NCI-H128 (cell line): Measurements from ENCODE around the gene AAK1.

ENCODE experiments used
- DNase-seq: peaks from one replicate; lab custom pipeline; 2025; ENCODE audit not compliant: unreplicated experiment; lab: John Stamatoyannopoulos, UW

The AAK1 gene

GRCh38 chr2:69499242-69499641 is 144.3 kb downstream of the AAK1 start:
- no peak for DNase-seq

GRCh38 chr2:69495861-69496260 is 147.7 kb downstream of the AAK1 start:
- DNase-seq: no peak

GRCh38 chr2:69495008-69495407 is 148.5 kb downstream of the AAK1 start:
- DNase-seq: no peak

- DNase-seq: no peak
Measured at GRCh38 chr2:69494126-69494525, 149.4 kb downstream of the AAK1 start.

- no peak for DNase-seq
Measured at GRCh38 chr2:69493268-69493667, 150.3 kb downstream of the AAK1 start.

- DNase-seq: no peak
Measured at GRCh38 chr2:69491864-69492263, 151.7 kb downstream of the AAK1 start.

GRCh38 chr2:69490486-69490885 is 153.1 kb downstream of the AAK1 start:
- DNase-seq: no peak

- no peak for DNase-seq
Measured at GRCh38 chr2:69489793-69490192, 153.7 kb downstream of the AAK1 start.

GRCh38 chr2:69483696-69484095 is 159.8 kb downstream of the AAK1 start:
- DNase-seq: no peak

GRCh38 chr2:69483024-69483423 is 160.5 kb downstream of the AAK1 start:
- DNase-seq: no peak

GRCh38 chr2:69482471-69482870 is 161.1 kb downstream of the AAK1 start:
- no peak for DNase-seq

- DNase-seq: no peak
Measured at GRCh38 chr2:69481421-69481820, 162.1 kb downstream of the AAK1 start.

GRCh38 chr2:69477627-69478026 is 165.9 kb downstream of the AAK1 start:
- DNase-seq: no peak

- DNase-seq: no peak
Measured at GRCh38 chr2:69474688-69475087, 168.9 kb downstream of the AAK1 start.

GRCh38 chr2:69471793-69472192 is 171.7 kb downstream of the AAK1 start:
- no peak for DNase-seq

- no peak for DNase-seq
Measured at GRCh38 chr2:69470911-69471310, 172.6 kb downstream of the AAK1 start.

- DNase-seq: no peak
Measured at GRCh38 chr2:69469784-69470183, 173.8 kb downstream of the AAK1 start.

- no peak for DNase-seq
Measured at GRCh38 chr2:69469375-69469774, 174.2 kb downstream of the AAK1 start.

GRCh38 chr2:69466728-69467127 is 176.8 kb downstream of the AAK1 start:
- no peak for DNase-seq

- no peak for DNase-seq
Measured at GRCh38 chr2:69465513-69466456, 177.8 kb downstream of the AAK1 start.

- no peak for DNase-seq
Measured at GRCh38 chr2:69464575-69464974, 179.0 kb downstream of the AAK1 start.

- DNase-seq: no peak
Measured at GRCh38 chr2:69462780-69463179, 180.8 kb downstream of the AAK1 start.

GRCh38 chr2:69461404-69461803 is 182.1 kb downstream of the AAK1 start:
- DNase-seq: no peak
